SH-SY5Y (cell line): ENCODE measurements around the gene CLRN3.

Experiments
- GATA2 ChIP-seq: IDR thresholded peaks from 2 replicates; pipeline ENCODE4 v1.6.1; 2011; ENCODE audit warnings: mild to moderate bottlenecking, low read depth, low read length
- GATA3 ChIP-seq: IDR thresholded peaks from 2 replicates; pipeline ENCODE4 v1.6.1; 2011; ENCODE audit warnings: low read depth, mild to moderate bottlenecking, low read length, moderate library complexity

DNA sequence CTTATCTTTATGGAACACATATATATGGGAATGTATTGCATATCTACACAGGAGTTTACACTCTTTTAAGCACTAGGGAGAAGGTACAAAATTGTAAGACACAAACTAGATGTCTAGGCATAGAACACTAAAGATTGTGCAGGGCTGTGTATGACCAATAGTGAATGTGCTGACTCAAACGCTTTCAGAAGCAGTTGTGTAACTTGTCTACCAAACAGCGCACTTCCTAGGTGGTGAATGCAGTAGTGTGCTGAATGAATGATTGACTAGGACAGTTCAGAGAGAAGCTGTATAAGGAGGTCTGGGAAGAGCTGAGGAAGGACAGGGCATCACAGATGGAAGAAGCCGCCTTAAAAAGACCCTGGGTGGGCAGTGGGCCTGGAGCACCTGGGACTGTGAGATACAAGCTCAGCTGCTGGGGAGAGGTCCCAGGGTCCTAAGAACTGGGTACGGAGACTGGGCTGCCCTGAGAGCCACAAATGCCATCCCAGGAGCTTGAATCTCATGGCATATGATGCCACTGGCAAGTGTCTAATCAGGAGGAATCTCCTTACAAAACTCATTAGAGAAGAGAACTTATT is 14.2 kb downstream of the CLRN3 start:
- TF ChIP-seq GATA3 (no peak), GATA2 (no peak)
